HCT116 (cell line): Measurements from ENCODE around the gene CKS2. TPM values are rescaled to one million over a fixed set of nuclear protein-coding genes. Genes with fewer than 3 reads are reported as not detected.

Experiments used
- ATAC-seq: fragments of 200-7000 bp; cut with Tn5 transposase; 2 replicates; pipeline ENCODE4 v1.9.1; 2020; ENCODE audit warnings: mild to moderate bottlenecking, moderate library complexity
- BruUV-seq: library from RNA; stranded (reverse); fragments of 400-500 nt; replicated peaks from 2 replicates; lab custom pipeline; 2021; lab: Mats Ljungman, UMichigan
- CTCF ChIA-PET: fragments of 300-600 bp; sonication (Branson Sonifier 250); formaldehyde crosslinking; loops from one replicate; lab custom pipeline; 2021; ENCODE audit warnings: antibody characterized with exemption; lab: Charles Lee
- POLR2A ChIA-PET: fragments of 300-600, 350-600 bp; sonication (Branson Sonifier 250); formaldehyde crosslinking; loops from one replicate; lab custom pipeline; 2021; ENCODE audit warnings: antibody characterized with exemption; lab: Charles Lee
- RAD21 ChIA-PET, 2 experiments: fragments of 300-600 bp; sonication (Branson Sonifier 250); formaldehyde crosslinking; loops; one replicate each; lab custom pipeline; 2023; ENCODE audit warnings: low total read pairs in 2 of 2; ENCODE audit not compliant: uncharacterized antibody in 2 of 2, unreplicated experiment in 2 of 2, low non-redundant PET in 1 of 2; lab: Charles Lee
- DNase-seq: peaks from one replicate; pipeline ENCODE4 v3.0.0-alpha.2; 2010; ENCODE audit warnings: low read depth, low spot score
- H2AFZ ChIP-seq: fragments of 200-600 bp; shearing (Covaris generic), sonication (generic); 2 replicates; pipeline ENCODE4 v1.6.1; 2017; ENCODE audit warnings: low read depth, mixed run types, mixed read lengths, antibody characterized with exemption, low read length; ENCODE audit not compliant: poor library complexity, severe bottlenecking
- H3K27ac ChIP-seq: 2 replicates; pipeline ENCODE4 v1.5.1; 2012; ENCODE audit warnings: low read depth, low read length
- H3K27me3 ChIP-seq: fragments of 200-600 bp; sonication (generic); 2 replicates; pipeline ENCODE4 v1.6.1; 2016; ENCODE audit warnings: mixed run types, low read length, mixed read lengths; ENCODE audit not compliant: insufficient read depth
- H3K36me3 ChIP-seq, 2 experiments: fragments of 200-500 bp in 1 of 2; fragments of 200-600 bp in 1 of 2; sonication (Bioruptor generic) in 1 of 2; sonication (generic) in 1 of 2; 2 replicates each; pipeline versions ENCODE4 v1.5.1 to v1.6.1; 2014 to 2016; ENCODE audit warnings: low read length in 2 of 2, inconsistent platforms in 1 of 2, mixed read lengths in 1 of 2, mixed run types in 1 of 2; ENCODE audit not compliant: insufficient read depth in 2 of 2, control insufficient read depth in 1 of 2
- H3K4me1 ChIP-seq, 2 experiments: fragments of 200-600 bp in 1 of 2; sonication (generic) in 1 of 2; 2 replicates each; pipeline versions ENCODE4 v1.5.1 to v1.6.1; 2012 to 2017; ENCODE audit warnings: low read length in 2 of 2, inconsistent platforms in 1 of 2, mild to moderate bottlenecking in 1 of 2, mixed read lengths in 1 of 2, mixed run types in 1 of 2, moderate library complexity in 1 of 2; ENCODE audit not compliant: insufficient read depth in 2 of 2, control insufficient read depth in 1 of 2
- H3K4me2 ChIP-seq: fragments of 200-600 bp; sonication (generic); 2 replicates; pipeline ENCODE4 v1.6.1; 2017; ENCODE audit warnings: mixed run types, low read length, mixed read lengths
- H3K4me3 ChIP-seq, 2 experiments: fragments of 200-600 bp in 1 of 2; sonication (generic) in 1 of 2; replicated peaks in 1 of 2; 2 replicates each; pipeline ENCODE4 v1.5.1; 2011 to 2016; ENCODE audit warnings: low read length in 2 of 2, control low read depth in 1 of 2, low read depth in 1 of 2, mild to moderate bottlenecking in 1 of 2, mixed read lengths in 1 of 2, mixed run types in 1 of 2
- H3K79me2 ChIP-seq: fragments of 200-600 bp; sonication (generic); 2 replicates; pipeline ENCODE4 v1.6.1; 2017; ENCODE audit warnings: mild to moderate bottlenecking, mixed run types, low read length, moderate library complexity, mixed read lengths; ENCODE audit not compliant: insufficient read depth
- H3K9ac ChIP-seq: fragments of 200-600 bp; sonication (generic); 2 replicates; pipeline ENCODE4 v1.6.1; 2016; ENCODE audit warnings: low read length, mixed read lengths
- H3K9me2 ChIP-seq: fragments of 200-600 bp; sonication (generic), shearing (Covaris generic); 2 replicates; pipeline ENCODE4 v1.6.1; 2017; ENCODE audit warnings: mixed run types, mild to moderate bottlenecking, moderate library complexity; ENCODE audit not compliant: insufficient read depth
- H3K9me3 ChIP-seq, 2 experiments: fragments of 200-500 bp in 1 of 2; fragments of 200-600 bp in 1 of 2; sonication (Bioruptor generic) in 1 of 2; sonication (generic) in 1 of 2; 2 replicates each; pipeline ENCODE4 v1.6.1; 2014 to 2017; ENCODE audit warnings: low read length in 2 of 2, mixed read lengths in 2 of 2, inconsistent platforms in 1 of 2, low read depth in 1 of 2, mild to moderate bottlenecking in 1 of 2, mixed run types in 1 of 2, moderate library complexity in 1 of 2; ENCODE audit not compliant: control insufficient read depth in 1 of 2, insufficient read depth in 1 of 2
- H4K20me1 ChIP-seq: fragments of 200-600 bp; sonication (generic), shearing (Covaris generic); 2 replicates; pipeline ENCODE4 v1.6.1; 2017; ENCODE audit warnings: mixed run types, mild to moderate bottlenecking, moderate library complexity; ENCODE audit not compliant: insufficient read depth
- CEBPB ChIP-seq: IDR thresholded peaks from 2 replicates; pipeline ENCODE4 v1.6.1; 2012; ENCODE audit warnings: low read depth
- EGR1 ChIP-seq: IDR thresholded peaks from 2 replicates; pipeline ENCODE4 v1.6.1; 2012; ENCODE audit warnings: low read depth
- ELF1 ChIP-seq: IDR thresholded peaks from 2 replicates; pipeline ENCODE4 v1.6.1; 2012; ENCODE audit warnings: low read depth, borderline replicate concordance
- POLR2A ChIP-seq: IDR thresholded peaks from 2 replicates; pipeline ENCODE4 v1.7.0; 2011; ENCODE audit warnings: borderline replicate concordance; ENCODE audit not compliant: insufficient read depth, insufficient read length; ENCODE audit errors: extremely low read depth
- ZNF274 ChIP-seq: fragments of 200-500 bp; sonication (Bioruptor generic); IDR thresholded peaks from 2 replicates; pipeline ENCODE4 v1.6.1; 2014; ENCODE audit warnings: mild to moderate bottlenecking, low read depth, low read length, inconsistent platforms
- intact Hi-C: fragments of 100-400 bp; cut with micrococcal nuclease; formaldehyde crosslinking; loops from 2 replicates; pipeline ENCODE4 v1.10.0; 2022
- total RNA-seq: library from RNA; stranded (reverse); gene quantifications from one replicate; pipeline ENCODE4 v1.2.1, GENCODE V29; 2021; ENCODE audit not compliant: unreplicated experiment
- TF ChIP-seq, protein P1 (sequence below), 3 experiments: fragments of 200-600 bp in 1 of 3; sonication (generic) in 1 of 3; IDR thresholded peaks in 2 of 3; conservative IDR thresholded peaks in 1 of 3; 2 replicates each; pipeline ENCODE4 v1.5.1; 2012 to 2017; ENCODE audit warnings: low read depth in 2 of 3, low read length in 2 of 3, antibody characterized with exemption in 1 of 3, borderline replicate concordance in 1 of 3, control low read depth in 1 of 3, mild to moderate bottlenecking in 1 of 3, mixed read lengths in 1 of 3, mixed run types in 1 of 3, moderate library complexity in 1 of 3; ENCODE audit not compliant: insufficient read depth in 1 of 3
- TF ChIP-seq, protein P2 (sequence below): IDR thresholded peaks from 2 replicates; pipeline ENCODE4 v1.6.1; 2012; ENCODE audit warnings: low read depth

The CKS2 gene
- total RNA-seq, 1 experiment from 2014 or later = 242 TPM

DNA sequence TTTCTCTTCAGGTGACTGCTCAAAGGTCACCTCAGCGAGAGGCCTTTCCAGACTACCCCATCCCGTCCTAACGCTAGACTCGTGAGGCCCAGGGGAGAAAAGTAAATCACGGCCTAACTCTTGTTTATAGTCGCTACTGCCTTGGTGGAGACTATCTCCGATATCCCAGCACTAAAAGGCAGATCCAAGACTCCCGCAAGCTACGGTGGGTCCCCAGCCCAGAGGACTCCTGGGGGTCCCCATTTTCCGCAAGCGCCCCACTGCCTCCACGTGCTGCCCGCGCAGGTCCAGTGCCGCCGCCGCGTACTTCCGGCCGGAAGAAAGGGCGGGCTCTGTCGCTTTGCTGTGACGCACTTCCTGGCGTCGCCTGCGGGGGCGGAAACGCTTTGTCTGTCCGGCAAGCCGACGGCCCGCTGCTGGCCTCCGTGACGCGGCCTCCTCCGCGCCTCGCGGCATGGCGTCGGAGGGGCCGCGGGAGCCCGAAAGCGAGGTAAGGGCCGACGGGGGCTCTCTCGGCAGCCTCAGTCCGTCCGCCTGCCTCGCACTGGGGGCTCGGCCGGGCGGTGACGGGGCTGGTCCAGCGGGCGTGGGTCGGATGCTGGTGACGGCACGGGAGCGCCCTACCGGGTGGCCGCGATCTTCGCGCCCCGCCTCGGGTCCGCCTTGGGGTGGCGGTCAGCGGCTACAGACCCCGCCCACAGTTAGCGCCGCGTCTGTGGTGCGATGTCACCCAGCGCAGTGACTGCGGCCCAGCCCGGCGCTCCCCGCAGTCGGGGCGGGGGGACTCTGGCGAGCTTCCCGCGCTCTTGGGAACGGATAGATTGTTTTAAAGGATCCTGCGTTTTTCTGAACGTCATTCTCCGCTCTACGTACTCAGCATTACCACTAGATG lies 7.4 kb downstream of the CKS2 start, which contains the start of gene SECISBP2 (continued):
- TF ChIP-seq, protein P1, sequence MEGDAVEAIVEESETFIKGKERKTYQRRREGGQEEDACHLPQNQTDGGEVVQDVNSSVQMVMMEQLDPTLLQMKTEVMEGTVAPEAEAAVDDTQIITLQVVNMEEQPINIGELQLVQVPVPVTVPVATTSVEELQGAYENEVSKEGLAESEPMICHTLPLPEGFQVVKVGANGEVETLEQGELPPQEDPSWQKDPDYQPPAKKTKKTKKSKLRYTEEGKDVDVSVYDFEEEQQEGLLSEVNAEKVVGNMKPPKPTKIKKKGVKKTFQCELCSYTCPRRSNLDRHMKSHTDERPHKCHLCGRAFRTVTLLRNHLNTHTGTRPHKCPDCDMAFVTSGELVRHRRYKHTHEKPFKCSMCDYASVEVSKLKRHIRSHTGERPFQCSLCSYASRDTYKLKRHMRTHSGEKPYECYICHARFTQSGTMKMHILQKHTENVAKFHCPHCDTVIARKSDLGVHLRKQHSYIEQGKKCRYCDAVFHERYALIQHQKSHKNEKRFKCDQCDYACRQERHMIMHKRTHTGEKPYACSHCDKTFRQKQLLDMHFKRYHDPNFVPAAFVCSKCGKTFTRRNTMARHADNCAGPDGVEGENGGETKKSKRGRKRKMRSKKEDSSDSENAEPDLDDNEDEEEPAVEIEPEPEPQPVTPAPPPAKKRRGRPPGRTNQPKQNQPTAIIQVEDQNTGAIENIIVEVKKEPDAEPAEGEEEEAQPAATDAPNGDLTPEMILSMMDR (IDR thresholded peaks at IDR 0.05 in 2 of 3, conservative IDR thresholded peaks at IDR 0.05 in 1 of 3; ENCODE audit: borderline replicate concordance in 1 of 3, insufficient read depth in 1 of 3, low read depth in 2 of 3, low read length in 2 of 3) = peak in 2 of 3 experiments; percentile 63 to 67; a peak in 4 of 6 replicates
- TF ChIP-seq EGR1 (no peak), POLR2A (no peak)

DNA sequence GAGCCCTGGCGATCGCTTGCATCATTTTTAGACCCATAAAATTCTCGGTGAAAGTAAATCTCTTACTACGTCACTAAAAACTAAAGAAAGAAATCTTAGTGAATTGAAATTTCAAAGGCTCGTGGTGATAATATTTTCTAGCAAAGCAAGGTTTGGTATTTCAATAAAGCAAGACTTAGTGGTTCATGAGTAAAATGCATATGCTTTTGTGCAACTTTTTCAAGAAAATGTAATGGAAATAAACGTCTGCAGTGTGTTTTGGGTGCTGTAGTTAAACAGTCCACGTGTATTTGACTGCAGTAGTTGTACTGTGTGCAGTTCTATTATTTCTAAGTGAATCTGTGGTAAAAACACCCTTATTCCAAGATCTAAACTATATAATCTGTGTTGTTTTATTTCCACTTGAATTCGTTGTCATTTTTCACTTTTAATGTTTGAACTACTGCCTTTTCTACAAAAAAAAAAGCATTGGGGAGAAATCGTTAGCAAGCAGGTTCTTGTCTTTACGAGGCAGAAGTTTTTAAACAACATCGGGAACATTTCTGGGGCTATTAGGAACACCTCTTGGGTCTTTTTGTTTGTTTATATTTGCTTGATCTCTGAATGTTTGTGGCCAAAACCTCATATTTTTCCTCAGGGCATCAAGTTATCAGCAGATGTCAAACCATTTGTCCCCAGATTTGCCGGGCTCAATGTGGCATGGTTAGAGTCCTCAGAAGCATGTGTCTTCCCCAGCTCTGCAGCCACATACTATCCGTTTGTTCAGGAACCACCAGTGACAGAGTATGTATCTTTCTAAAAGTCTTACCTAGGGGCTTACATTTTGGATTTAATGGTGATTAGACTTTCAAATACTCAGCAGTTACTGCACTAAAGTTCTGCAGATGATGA lies 8.3 kb downstream of the CKS2 start:
- ChIA-PET RAD21 (no interaction called here), POLR2A (interaction anchor here (1.0 kb wide), 1 partner anchor 9 kb away, joined by 4 read pairs; no protein-coding TSS in a partner anchor), CTCF (interaction anchor here (1.0 kb wide), 2 partner anchors 230 to 245 kb away, joined by 3 to 7 read pairs; no protein-coding TSS in a partner anchor)
- intact Hi-C loops = loop anchor here (1.0 to 10.0 kb wide), 3 partner anchors 230 to 786 kb away; no protein-coding TSS in a partner anchor
- peak overlapping the region; percentile 95 for H3K27ac ChIP-seq
- H3K79me2 ChIP-seq = peaks cover 86% of the 10 kb centered on the region
- TSS peak; percentile 22 for BruUV-seq
- peak overlapping the region; percentile 63 to 69 for H3K4me3 ChIP-seq
- H2AFZ ChIP-seq = no peak overlapping the region
- no peaks in the 10 kb centered on the region for H3K9me3 ChIP-seq
- peaks cover 14 to 36% of the 10 kb centered on the region in 2 experiments for H3K4me1 ChIP-seq
- peak overlapping the region; percentile 75 for H3K9ac ChIP-seq
- H3K9me2 ChIP-seq = no peaks in the 10 kb centered on the region
- no peaks in the 10 kb centered on the region for H3K27me3 ChIP-seq
- peaks cover 21 to 33% of the 10 kb centered on the region in 2 experiments for H3K36me3 ChIP-seq
- ATAC-seq (no peak), DNase-seq (no peak)
- H4K20me1 ChIP-seq = peaks cover 11% of the 10 kb centered on the region; the same call in 1 of the 2 replicates
- H3K4me2 ChIP-seq = peak overlapping the region; percentile 78
- TF ChIP-seq, protein P1 (IDR thresholded peaks at IDR 0.05 in 2 of 3, conservative IDR thresholded peaks at IDR 0.05 in 1 of 3; ENCODE audit: borderline replicate concordance in 1 of 3, insufficient read depth in 1 of 3, low read depth in 2 of 3, low read length in 2 of 3) = no peak
- TF ChIP-seq CEBPB = no peak
- TF ChIP-seq ZNF274 = no peak
- TF ChIP-seq, protein P2, sequence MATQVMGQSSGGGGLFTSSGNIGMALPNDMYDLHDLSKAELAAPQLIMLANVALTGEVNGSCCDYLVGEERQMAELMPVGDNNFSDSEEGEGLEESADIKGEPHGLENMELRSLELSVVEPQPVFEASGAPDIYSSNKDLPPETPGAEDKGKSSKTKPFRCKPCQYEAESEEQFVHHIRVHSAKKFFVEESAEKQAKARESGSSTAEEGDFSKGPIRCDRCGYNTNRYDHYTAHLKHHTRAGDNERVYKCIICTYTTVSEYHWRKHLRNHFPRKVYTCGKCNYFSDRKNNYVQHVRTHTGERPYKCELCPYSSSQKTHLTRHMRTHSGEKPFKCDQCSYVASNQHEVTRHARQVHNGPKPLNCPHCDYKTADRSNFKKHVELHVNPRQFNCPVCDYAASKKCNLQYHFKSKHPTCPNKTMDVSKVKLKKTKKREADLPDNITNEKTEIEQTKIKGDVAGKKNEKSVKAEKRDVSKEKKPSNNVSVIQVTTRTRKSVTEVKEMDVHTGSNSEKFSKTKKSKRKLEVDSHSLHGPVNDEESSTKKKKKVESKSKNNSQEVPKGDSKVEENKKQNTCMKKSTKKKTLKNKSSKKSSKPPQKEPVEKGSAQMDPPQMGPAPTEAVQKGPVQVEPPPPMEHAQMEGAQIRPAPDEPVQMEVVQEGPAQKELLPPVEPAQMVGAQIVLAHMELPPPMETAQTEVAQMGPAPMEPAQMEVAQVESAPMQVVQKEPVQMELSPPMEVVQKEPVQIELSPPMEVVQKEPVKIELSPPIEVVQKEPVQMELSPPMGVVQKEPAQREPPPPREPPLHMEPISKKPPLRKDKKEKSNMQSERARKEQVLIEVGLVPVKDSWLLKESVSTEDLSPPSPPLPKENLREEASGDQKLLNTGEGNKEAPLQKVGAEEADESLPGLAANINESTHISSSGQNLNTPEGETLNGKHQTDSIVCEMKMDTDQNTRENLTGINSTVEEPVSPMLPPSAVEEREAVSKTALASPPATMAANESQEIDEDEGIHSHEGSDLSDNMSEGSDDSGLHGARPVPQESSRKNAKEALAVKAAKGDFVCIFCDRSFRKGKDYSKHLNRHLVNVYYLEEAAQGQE = no peak
- no peak for TF ChIP-seq EGR1
- no peak for TF ChIP-seq ELF1
